Measurements from ENCODE around the gene SPRN.

DNA sequence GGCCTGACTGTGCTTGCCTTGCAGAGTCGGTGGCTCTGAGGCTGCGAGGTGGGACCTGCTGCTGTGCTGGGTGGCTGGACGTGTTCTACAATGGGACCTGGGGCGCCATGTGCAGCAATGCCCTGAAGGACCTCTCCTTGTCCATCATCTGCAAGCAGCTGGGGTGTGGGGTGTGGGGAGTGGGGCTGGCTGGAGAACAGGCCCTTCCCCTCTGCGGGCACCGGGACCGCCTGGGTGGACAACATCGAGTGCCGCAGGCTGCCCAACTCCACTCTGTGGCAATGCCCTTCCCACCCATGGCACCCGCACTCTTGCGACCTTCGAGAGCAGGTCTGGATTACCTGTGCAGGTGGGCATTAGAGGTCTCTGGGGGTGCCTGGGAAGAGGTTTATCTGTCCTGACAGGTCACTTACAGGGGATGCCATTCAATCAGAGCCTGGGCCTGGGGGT, 40.2 kb upstream of the SPRN start:
- TF ChIP-seq, protein P1, sequence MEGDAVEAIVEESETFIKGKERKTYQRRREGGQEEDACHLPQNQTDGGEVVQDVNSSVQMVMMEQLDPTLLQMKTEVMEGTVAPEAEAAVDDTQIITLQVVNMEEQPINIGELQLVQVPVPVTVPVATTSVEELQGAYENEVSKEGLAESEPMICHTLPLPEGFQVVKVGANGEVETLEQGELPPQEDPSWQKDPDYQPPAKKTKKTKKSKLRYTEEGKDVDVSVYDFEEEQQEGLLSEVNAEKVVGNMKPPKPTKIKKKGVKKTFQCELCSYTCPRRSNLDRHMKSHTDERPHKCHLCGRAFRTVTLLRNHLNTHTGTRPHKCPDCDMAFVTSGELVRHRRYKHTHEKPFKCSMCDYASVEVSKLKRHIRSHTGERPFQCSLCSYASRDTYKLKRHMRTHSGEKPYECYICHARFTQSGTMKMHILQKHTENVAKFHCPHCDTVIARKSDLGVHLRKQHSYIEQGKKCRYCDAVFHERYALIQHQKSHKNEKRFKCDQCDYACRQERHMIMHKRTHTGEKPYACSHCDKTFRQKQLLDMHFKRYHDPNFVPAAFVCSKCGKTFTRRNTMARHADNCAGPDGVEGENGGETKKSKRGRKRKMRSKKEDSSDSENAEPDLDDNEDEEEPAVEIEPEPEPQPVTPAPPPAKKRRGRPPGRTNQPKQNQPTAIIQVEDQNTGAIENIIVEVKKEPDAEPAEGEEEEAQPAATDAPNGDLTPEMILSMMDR (conservative IDR thresholded peaks at IDR 0.05 in 1 of 2, IDR thresholded peaks at IDR 0.05 in 1 of 2; ENCODE audit: low read depth in 1 of 2, low read length in 2 of 2): no peak
- TF ChIP-seq EZH2 (IDR thresholded peaks at IDR 0.05; ENCODE audit: low read length, missing control alignments): no peak
